ENCODE measurements around the gene KISS1R. TPM values are rescaled to one million over a fixed set of nuclear protein-coding genes. Genes with fewer than 3 reads are reported as not detected.

The KISS1R gene
- total RNA-seq, 2 experiments from 2014 or later, result 1.5 to 1.6 TPM

DNA sequence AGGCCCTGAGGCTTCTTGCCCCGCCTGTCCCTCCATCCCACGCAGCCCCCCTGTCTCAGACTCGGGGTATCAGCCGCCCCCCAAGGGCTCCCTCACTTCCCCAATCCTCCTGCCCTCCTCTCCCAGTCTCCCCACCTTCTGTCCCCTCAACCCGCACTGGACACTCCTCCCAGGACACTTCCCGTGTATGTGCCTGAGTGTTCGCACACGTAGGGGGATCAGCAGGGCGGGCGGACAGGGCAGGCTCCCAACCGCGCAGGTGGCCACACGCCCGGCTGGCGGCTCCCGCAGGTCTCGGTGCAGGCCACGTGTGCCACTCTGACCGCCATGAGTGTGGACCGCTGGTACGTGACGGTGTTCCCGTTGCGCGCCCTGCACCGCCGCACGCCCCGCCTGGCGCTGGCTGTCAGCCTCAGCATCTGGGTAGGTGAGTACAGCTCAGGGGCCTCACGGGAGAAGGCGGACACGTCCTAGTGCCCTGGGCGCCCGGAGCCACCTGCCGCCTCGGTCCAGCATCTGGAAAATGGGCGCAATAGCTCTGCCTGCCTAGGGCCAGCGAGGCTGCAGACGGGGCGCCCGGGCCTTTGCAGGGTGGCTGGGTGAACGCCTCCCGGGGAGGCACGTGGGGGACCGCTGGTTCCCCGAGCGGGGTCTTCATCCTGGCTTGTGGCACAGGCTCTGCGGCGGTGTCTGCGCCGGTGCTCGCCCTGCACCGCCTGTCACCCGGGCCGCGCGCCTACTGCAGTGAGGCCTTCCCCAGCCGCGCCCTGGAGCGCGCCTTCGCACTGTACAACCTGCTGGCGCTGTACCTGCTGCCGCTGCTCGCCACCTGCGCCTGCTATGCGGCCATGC, 2.3 kb downstream of the KISS1R start:
- Histone ChIP-seq H3K4me3 (ENCODE audit: low read length) (peak overlapping the region; percentile 43), H3K36me3 (ENCODE audit: insufficient read depth, low read length) (no peaks in the 10 kb centered on the region), H3K27me3 (ENCODE audit: control insufficient read depth in 1 of 2, insufficient read depth in 2 of 2, low read length in 2 of 2) (peaks cover 11 to 22% of the 10 kb centered on the region in 2 experiments), H3K4me1 (ENCODE audit: insufficient read depth, low read length) (peaks cover 59% of the 10 kb centered on the region), H3K9me3 (ENCODE audit: control insufficient read depth in 1 of 2, insufficient read depth in 1 of 2, low read length in 2 of 2) (no peaks in the 10 kb centered on the region), H3K27ac (ENCODE audit: low read depth in 1 of 2, low read length in 2 of 2) (peak overlapping the region in 1 of 2 donors; percentile 29)
- TF ChIP-seq, protein P1, sequence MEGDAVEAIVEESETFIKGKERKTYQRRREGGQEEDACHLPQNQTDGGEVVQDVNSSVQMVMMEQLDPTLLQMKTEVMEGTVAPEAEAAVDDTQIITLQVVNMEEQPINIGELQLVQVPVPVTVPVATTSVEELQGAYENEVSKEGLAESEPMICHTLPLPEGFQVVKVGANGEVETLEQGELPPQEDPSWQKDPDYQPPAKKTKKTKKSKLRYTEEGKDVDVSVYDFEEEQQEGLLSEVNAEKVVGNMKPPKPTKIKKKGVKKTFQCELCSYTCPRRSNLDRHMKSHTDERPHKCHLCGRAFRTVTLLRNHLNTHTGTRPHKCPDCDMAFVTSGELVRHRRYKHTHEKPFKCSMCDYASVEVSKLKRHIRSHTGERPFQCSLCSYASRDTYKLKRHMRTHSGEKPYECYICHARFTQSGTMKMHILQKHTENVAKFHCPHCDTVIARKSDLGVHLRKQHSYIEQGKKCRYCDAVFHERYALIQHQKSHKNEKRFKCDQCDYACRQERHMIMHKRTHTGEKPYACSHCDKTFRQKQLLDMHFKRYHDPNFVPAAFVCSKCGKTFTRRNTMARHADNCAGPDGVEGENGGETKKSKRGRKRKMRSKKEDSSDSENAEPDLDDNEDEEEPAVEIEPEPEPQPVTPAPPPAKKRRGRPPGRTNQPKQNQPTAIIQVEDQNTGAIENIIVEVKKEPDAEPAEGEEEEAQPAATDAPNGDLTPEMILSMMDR (IDR thresholded peaks at IDR 0.05), result no peak
- Mint-ChIP-seq H3K4me1 (ENCODE audit: low read depth) (peaks cover 21% of the 10 kb centered on the region), H3K27me3 (peaks cover 4% of the 10 kb centered on the region), H3K36me3 (ENCODE audit: low read depth) (peaks cover 4% of the 10 kb centered on the region), H3K9me3 (no peaks in the 10 kb centered on the region), H3K4me3 (peak overlapping the region; percentile 62), H3K27ac (peak overlapping the region; percentile 96)
- intact Hi-C loops (cut with DNase I, micrococcal nuclease), result loop anchor here in 1 of 2 experiments (1.0 to 5.0 kb wide), 2 partner anchors 55 to 273 kb away; no protein-coding TSS in a partner anchor
- ChIA-PET POLR2A (interaction anchor here (0.6 to 3.1 kb wide), 11 partner anchors 10 to 79 kb away, joined by 3 to 40 read pairs (median 10); partner anchors contain the start of genes MED16, RNU6-9 and WDR18), CTCF (interaction anchor here (1.1 to 5.3 kb wide), 6 partner anchors 27 to 321 kb away, joined by 3 to 52 read pairs (median 8); partner anchors contain the start of genes MED16, RNU6-9 and WDR18)
- DNase-seq, result peak in 11 of 14 experiments; percentile 30 to 82 (median 46)
- ATAC-seq (ENCODE audit: poor library complexity), result peak; percentile 52

DNA sequence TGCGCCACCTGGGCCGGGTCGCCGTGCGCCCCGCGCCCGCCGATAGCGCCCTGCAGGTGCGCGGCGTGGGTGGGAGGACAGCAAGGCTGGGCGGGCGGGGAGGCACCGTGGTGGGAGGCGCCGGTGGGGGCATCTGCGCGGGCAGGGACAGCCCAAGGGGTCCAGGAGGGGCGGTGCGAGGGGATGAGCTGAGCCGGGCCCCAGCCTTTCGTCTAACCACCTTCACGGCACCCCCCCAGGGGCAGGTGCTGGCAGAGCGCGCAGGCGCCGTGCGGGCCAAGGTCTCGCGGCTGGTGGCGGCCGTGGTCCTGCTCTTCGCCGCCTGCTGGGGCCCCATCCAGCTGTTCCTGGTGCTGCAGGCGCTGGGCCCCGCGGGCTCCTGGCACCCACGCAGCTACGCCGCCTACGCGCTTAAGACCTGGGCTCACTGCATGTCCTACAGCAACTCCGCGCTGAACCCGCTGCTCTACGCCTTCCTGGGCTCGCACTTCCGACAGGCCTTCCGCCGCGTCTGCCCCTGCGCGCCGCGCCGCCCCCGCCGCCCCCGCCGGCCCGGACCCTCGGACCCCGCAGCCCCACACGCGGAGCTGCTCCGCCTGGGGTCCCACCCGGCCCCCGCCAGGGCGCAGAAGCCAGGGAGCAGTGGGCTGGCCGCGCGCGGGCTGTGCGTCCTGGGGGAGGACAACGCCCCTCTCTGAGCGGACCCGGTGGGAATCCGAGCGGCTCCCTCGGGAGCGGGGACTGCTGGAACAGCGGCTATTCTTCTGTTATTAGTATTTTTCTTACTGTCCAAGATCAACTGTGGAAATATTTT, 3.1 kb downstream of the KISS1R start:
- Mint-ChIP-seq H3K4me1 (ENCODE audit: low read depth) (peaks cover 21% of the 10 kb centered on the region), H3K27me3 (peaks cover 4% of the 10 kb centered on the region), H3K36me3 (ENCODE audit: low read depth) (peaks cover 4% of the 10 kb centered on the region), H3K9me3 (no peaks in the 10 kb centered on the region), H3K4me3 (peak overlapping the region; percentile 96), H3K27ac (peak overlapping the region; percentile 96)
- ATAC-seq (ENCODE audit: poor library complexity) (peak; percentile 51), DNase-seq (peak; percentile 54 to 91 (median 72))
- peak overlapping the region; percentile 43 for H3K4me3 ChIP-seq (ENCODE audit: low read length)
- peaks cover 11 to 22% of the 10 kb centered on the region in 2 experiments for H3K27me3 ChIP-seq (ENCODE audit: control insufficient read depth in 1 of 2, insufficient read depth in 2 of 2, low read length in 2 of 2)
- TF ChIP-seq, protein P1 (IDR thresholded peaks at IDR 0.05), result no peak
- no peaks in the 10 kb centered on the region for H3K9me3 ChIP-seq (ENCODE audit: control insufficient read depth in 1 of 2, insufficient read depth in 1 of 2, low read length in 2 of 2)
- no peaks in the 10 kb centered on the region for H3K36me3 ChIP-seq (ENCODE audit: insufficient read depth, low read length)
- H3K4me1 ChIP-seq (ENCODE audit: insufficient read depth, low read length), result peaks cover 62% of the 10 kb centered on the region
- ChIA-PET POLR2A (interaction anchor here (0.9 to 3.1 kb wide), 9 partner anchors 12 to 109 kb away, joined by 3 to 40 read pairs (median 10); partner anchors contain the start of genes MED16, RNU6-9 and WDR18), CTCF (interaction anchor here (1.1 to 5.3 kb wide), 7 partner anchors 27 to 321 kb away, joined by 3 to 52 read pairs (median 4); partner anchors contain the start of genes MED16, RNU6-9 and WDR18)
- intact Hi-C loops (cut with DNase I, micrococcal nuclease), result loop anchor here in 1 of 2 experiments (1.0 to 5.0 kb wide), 2 partner anchors 56 to 272 kb away; no protein-coding TSS in a partner anchor
- H3K27ac ChIP-seq (ENCODE audit: low read depth in 1 of 2, low read length in 2 of 2), result peak overlapping the region in 1 of 2 donors; percentile 41
